GM18526 (cell line): ENCODE measurements around the gene RNU5B-1.

Source experiments
- POLR2A ChIP-seq: IDR thresholded peaks from 3 replicates; pipeline ENCODE4 v1.6.1; 2011; ENCODE audit not compliant: insufficient read length; ENCODE audit errors: extremely low read depth

The RNU5B-1 gene

DNA sequence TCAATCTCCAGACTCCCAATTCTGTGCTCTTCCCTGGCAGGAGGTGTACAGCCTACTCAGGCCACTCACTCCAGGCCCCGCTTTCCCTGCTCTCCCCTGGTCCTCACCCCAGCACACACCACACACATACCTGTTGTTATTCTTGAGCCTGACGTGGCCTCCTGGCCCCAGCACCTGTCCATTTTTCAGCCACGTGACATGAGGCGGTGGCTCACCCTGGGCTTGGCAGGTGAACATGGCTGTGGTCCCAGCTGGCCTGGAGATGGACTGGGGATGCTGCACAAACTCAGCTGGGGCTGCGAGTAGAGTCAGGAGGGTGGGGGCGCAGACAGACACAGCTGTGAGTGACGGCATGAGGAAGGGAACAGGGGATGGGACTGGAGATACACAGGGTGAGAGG, 27.3 kb downstream of the RNU5B-1 start:
- TF ChIP-seq POLR2A = no peak

DNA sequence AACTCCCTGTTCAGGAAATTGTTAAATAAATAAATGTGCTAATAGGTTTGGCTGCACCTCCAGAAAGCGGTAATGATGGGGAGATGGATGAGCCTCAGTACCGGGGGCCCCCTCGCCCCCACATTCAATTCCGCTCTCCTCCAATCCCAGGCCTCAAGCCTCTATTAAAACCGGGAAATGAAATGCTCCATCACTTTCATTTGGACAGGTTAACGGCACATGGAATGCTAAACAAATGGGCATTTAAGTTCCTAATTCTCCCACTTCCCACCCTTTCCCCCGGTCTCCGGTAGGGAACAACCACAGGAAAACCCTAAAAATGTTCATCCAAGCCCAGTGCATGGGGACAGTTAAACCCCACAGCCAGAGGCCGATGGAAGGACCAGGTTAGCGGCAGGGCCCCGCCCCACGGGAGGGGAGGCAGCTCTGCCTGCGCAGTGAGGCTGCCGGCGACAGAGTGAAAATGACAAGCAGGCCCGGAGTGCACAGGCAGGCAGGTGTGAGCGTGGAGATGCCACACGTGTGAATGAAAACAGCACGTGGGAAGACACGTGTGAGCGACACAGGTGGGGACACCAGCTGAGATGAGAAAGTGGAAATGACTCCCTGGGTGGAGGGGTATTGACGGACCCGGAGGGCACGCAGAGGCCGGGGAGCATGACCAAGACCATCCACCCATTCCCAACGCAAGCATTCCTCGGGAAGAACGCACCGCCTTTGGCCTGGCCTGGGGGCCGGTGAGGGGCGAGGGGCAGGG, 28.1 kb downstream of the RNU5B-1 start:
- TF ChIP-seq POLR2A = no peak

- no peak for TF ChIP-seq POLR2A
Observed at GRCh38 chr15:65333148-65333820, 28.8 kb downstream of the RNU5B-1 start.

- no peak for TF ChIP-seq POLR2A
Observed at GRCh38 chr15:65333856-65334255, 29.4 kb downstream of the RNU5B-1 start.

GRCh38 chr15:65334586-65335231, 30.2 kb downstream of the RNU5B-1 start:
- no peak for TF ChIP-seq POLR2A

- no peak for TF ChIP-seq POLR2A
Observed at GRCh38 chr15:65335278-65336055, 31.0 kb downstream of the RNU5B-1 start.

- TF ChIP-seq POLR2A = no peak
Observed at GRCh38 chr15:65336493-65337435, 32.3 kb downstream of the RNU5B-1 start.

GRCh38 chr15:65337436-65338070, 33.1 kb downstream of the RNU5B-1 start:
- TF ChIP-seq POLR2A = no peak

GRCh38 chr15:65338366-65338765, 33.9 kb downstream of the RNU5B-1 start:
- TF ChIP-seq POLR2A = no peak

- TF ChIP-seq POLR2A = no peak
Observed at GRCh38 chr15:65338823-65339222, 34.3 kb downstream of the RNU5B-1 start.

GRCh38 chr15:65339416-65339815, 34.9 kb downstream of the RNU5B-1 start:
- TF ChIP-seq POLR2A = no peak

DNA sequence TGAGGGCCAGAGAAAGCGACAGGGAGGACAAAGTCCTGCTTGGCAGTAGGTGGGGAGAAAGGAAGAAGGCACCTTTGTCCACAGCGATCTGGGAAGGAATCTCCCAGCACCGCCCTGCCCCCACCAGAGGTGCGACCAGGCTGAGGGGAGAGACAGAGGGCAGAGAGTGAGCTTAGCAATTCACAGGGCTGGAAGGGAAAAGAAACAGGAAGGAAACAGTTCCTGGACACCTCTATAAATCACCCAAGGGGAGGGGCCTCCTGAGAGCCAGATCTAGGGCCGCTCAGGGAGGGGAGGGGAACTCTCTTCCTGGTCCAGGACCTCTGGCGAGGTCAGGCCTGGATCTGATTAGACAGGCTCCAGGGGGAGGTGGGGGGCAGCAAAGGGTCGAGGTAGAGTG, 35.4 kb downstream of the RNU5B-1 start:
- TF ChIP-seq POLR2A = no peak

- no peak for TF ChIP-seq POLR2A
Observed at GRCh38 chr15:65342493-65342892, 38.0 kb downstream of the RNU5B-1 start.
